Measurements from ENCODE around the gene FBXO31. TPM values are rescaled to one million over a fixed set of nuclear protein-coding genes. Genes with fewer than 3 reads are reported as not detected.

The FBXO31 gene
- total and polyA plus RNA-seq, 2 of the 8 experiments (the other 6 are each of a cell fraction or from before 2014, with no cell fraction given), result 8.3 to 21.6 TPM

GRCh38 chr16:87390641-87391323 is 7.2 kb upstream of the FBXO31 start:
- ChIA-PET POLR2A (ENCODE audit: partially characterized antibody) (no interaction called here), CTCF (ENCODE audit: partially characterized antibody) (no interaction called here)
- Histone ChIP-seq H2BK15ac (ENCODE audit: low read length) (no peak overlapping the region), H4K8ac (ENCODE audit: extremely low read depth, insufficient read depth, low read length) (peak overlapping the region; percentile 92), H3K27me3 (replicated peaks in 1 of 4; ENCODE audit: control insufficient read depth in 3 of 4, extremely low read depth in 1 of 4, insufficient read depth in 3 of 4, low read length in 3 of 4) (no peaks in the 10 kb centered on the region), H3K23me2 (ENCODE audit: low read depth, low read length) (peaks cover 13% of the 10 kb centered on the region), H3K4me3 (ENCODE audit: extremely low read depth in 1 of 4, insufficient read depth in 2 of 4, low read depth in 3 of 4, low read length in 4 of 4) (peak overlapping the region in 3 of 4 experiments; percentile 64 to 83 (median 69); a peak in 4 of 8 replicates), H3K56ac (replicated peaks; ENCODE audit: insufficient read length, low read depth, low read length) (no peak overlapping the region), H3K79me2 (ENCODE audit: control insufficient read depth in 1 of 2, insufficient read depth in 2 of 2, low read length in 2 of 2) (peaks cover 0 to 27% of the 10 kb centered on the region in 2 experiments; a peak in 3 of 4 replicates), H4K20me1 (replicated peaks in 1 of 2; ENCODE audit: control insufficient read depth in 1 of 2, insufficient read depth in 2 of 2, low read length in 2 of 2) (peaks cover 0 to 4% of the 10 kb centered on the region in 2 experiments), H3K18ac (ENCODE audit: extremely low read depth, low read length) (no peak overlapping the region), H3K36me3 (ENCODE audit: control insufficient read depth in 2 of 4, insufficient read depth in 4 of 4, low read length in 3 of 4) (no peaks in the 10 kb centered on the region), H2BK20ac (ENCODE audit: low read length) (0 out of 2 replicates have a peak overlapping the region, but pooled peaks have one; percentile 23), H3K27ac (ENCODE audit: low read depth, low read length) (no peak overlapping the region), H3K4me1 (replicated peaks in 1 of 4; ENCODE audit: control insufficient read depth in 3 of 4, insufficient read depth in 4 of 4, low read length in 3 of 4) (peaks cover 5 to 7% (median 6%) of the 10 kb centered on the region in 4 experiments; a peak in 6 of 7 replicates), H4K91ac (replicated peaks; ENCODE audit: insufficient read length, low read length) (no peak overlapping the region), H3K23ac (ENCODE audit: insufficient read length) (no peak overlapping the region), H2BK120ac (replicated peaks; ENCODE audit: low read depth, low read length) (no peak overlapping the region), H3K9me3 (ENCODE audit: insufficient read depth in 2 of 2, low read depth in 1 of 2, low read length in 1 of 2) (no peaks in the 10 kb centered on the region), H3K9ac (replicated peaks in 1 of 4; ENCODE audit: extremely low read depth in 1 of 4, low read depth in 3 of 4, low read length in 3 of 4) (no peak overlapping the region), H2AFZ (ENCODE audit: low read length) (0 out of 2 replicates have a peak overlapping the region, but pooled peaks have one; percentile 23), H2AK5ac (ENCODE audit: low read depth, low read length) (no peak overlapping the region), H3K4me2 (ENCODE audit: insufficient read depth in 1 of 2, low read depth in 2 of 2, low read length in 2 of 2) (peak overlapping the region; percentile 78 to 86), H3K14ac (ENCODE audit: insufficient read length) (no peak overlapping the region), H2BK12ac (ENCODE audit: low read depth, low read length) (no peak overlapping the region), H2BK5ac (ENCODE audit: low read depth, low read length) (no peak overlapping the region), H3K79me1 (ENCODE audit: low read depth, low read length) (peaks cover 7% of the 10 kb centered on the region), H3K4ac (replicated peaks; ENCODE audit: insufficient read length, low read depth, low read length) (no peak overlapping the region), H4K5ac (ENCODE audit: insufficient read length, low read depth, low read length) (no peak overlapping the region)
- TF ChIP-seq, protein P1, sequence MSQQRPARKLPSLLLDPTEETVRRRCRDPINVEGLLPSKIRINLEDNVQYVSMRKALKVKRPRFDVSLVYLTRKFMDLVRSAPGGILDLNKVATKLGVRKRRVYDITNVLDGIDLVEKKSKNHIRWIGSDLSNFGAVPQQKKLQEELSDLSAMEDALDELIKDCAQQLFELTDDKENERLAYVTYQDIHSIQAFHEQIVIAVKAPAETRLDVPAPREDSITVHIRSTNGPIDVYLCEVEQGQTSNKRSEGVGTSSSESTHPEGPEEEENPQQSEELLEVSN (IDR thresholded peaks at IDR 0.05), result no peak
- TF ChIP-seq BACH1 (IDR thresholded peaks at IDR 0.05; ENCODE audit: low read length) (no peak), TBP (IDR thresholded peaks at IDR 0.05; ENCODE audit: low read depth, low read length) (no peak), SIX5 (IDR thresholded peaks at IDR 0.05; ENCODE audit: low read depth, low read length) (no peak), JUND (IDR thresholded peaks at IDR 0.05; ENCODE audit: low read length) (no peak), TAF7 (optimal IDR thresholded peaks at IDR 0.05; ENCODE audit: borderline replicate concordance, low read depth, low read length) (no peak), SP1 (IDR thresholded peaks at IDR 0.05; ENCODE audit: low read depth, low read length) (no peak), NANOG (IDR thresholded peaks at IDR 0.05; ENCODE audit: insufficient read depth, low read depth, low read length, poor library complexity, severe bottlenecking) (no peak), SAP30 (IDR thresholded peaks at IDR 0.05; ENCODE audit: insufficient read depth, insufficient replicate concordance, low read length) (no peak)
- no peak for FAIRE-seq
- 90% methylated on average over 24 of the region's 24 CpGs; no CpG with 5 or more reads in 1 of the 2 experiments for WGBS, 2 experiments (ENCODE audit: extremely low coverage in 1 of 2, insufficient coverage in 1 of 2, insufficient read length in 1 of 2, insufficient replicate concordance in 2 of 2, low coverage in 1 of 2, low lambda C conversion rate in 2 of 2, missing lambda C conversion rate in 1 of 2)
- DNase-seq (ENCODE audit: low read depth in 1 of 2, low spot score in 2 of 2), result no peak

Data from H1 (cell line).